H1 (cell line): ENCODE results near the gene EAPP. TPM values are rescaled to one million over a fixed set of nuclear protein-coding genes. Genes with fewer than 3 reads are reported as not detected.

ENCODE experiments used
- CTCF ChIA-PET: fragments of 300-600 bp; sonication (Branson Sonifier 250); formaldehyde crosslinking; loops from one replicate; lab custom pipeline; 2021; ENCODE audit not compliant: partially characterized antibody; lab: Charles Lee
- POLR2A ChIA-PET: fragments of 300-600 bp; sonication (Branson Sonifier 250); formaldehyde crosslinking; loops from one replicate; lab custom pipeline; 2021; ENCODE audit warnings: inconsistent platforms; ENCODE audit not compliant: partially characterized antibody; lab: Charles Lee
- DNase-seq, 2 experiments: peaks; one replicate each; pipeline versions ENCODE4 v3.0.0 to v3.0.0-alpha.2; 2010 to 2022; ENCODE audit warnings: low spot score in 2 of 2, low read depth in 1 of 2, mixed read lengths in 1 of 2
- FAIRE-seq: peaks from 2 replicates; lab custom pipeline; 2011; peaks lifted over from hg19 to GRCh38; lab: Jason Lieb, UNC
- H2AFZ ChIP-seq: 2 replicates; pipeline ENCODE4 v1.8.1; 2012; ENCODE audit warnings: low read length, inconsistent platforms
- H2AK5ac ChIP-seq: 2 replicates; pipeline ENCODE4 v1.6.1; 2013; ENCODE audit warnings: low read depth, low read length
- H2BK120ac ChIP-seq: replicated peaks from 2 replicates; pipeline ENCODE3; 2013; ENCODE audit warnings: low read depth, low read length, inconsistent platforms
- H2BK12ac ChIP-seq: 2 replicates; pipeline ENCODE4 v1.6.1; 2013; ENCODE audit warnings: low read depth, low read length
- H2BK15ac ChIP-seq: 2 replicates; pipeline ENCODE4 v1.6.1; 2013; ENCODE audit warnings: low read length
- H2BK20ac ChIP-seq: 2 replicates; pipeline ENCODE4 v1.6.1; 2013; ENCODE audit warnings: low read length
- H2BK5ac ChIP-seq: 2 replicates; pipeline ENCODE4 v1.6.1; 2013; ENCODE audit warnings: low read depth, low read length
- H3K14ac ChIP-seq: 2 replicates; pipeline ENCODE4 v1.6.1; 2013; ENCODE audit warnings: inconsistent platforms; ENCODE audit not compliant: insufficient read length
- H3K18ac ChIP-seq: 2 replicates; pipeline ENCODE4 v1.6.1; 2013; ENCODE audit warnings: low read length; ENCODE audit errors: extremely low read depth
- H3K23ac ChIP-seq: 2 replicates; pipeline ENCODE4 v1.6.1; 2013; ENCODE audit warnings: inconsistent platforms; ENCODE audit not compliant: insufficient read length
- H3K23me2 ChIP-seq: 2 replicates; pipeline ENCODE4 v1.6.1; 2013; ENCODE audit warnings: low read depth, low read length
- H3K27ac ChIP-seq: 2 replicates; pipeline ENCODE4 v1.6.1; 2011; ENCODE audit warnings: low read depth, low read length, inconsistent platforms
- H3K27me3 ChIP-seq, 4 experiments: replicated peaks in 1 of 4; 1 replicate in 1 of 4; 2 replicates in 3 of 4; pipeline versions ENCODE4 v1.6.1 to v1.8.1; 2011 to 2013; ENCODE audit warnings: low read length in 3 of 4, mild to moderate bottlenecking in 3 of 4, inconsistent platforms in 2 of 4, mixed read lengths in 2 of 4, moderate library complexity in 1 of 4; ENCODE audit not compliant: control insufficient read depth in 3 of 4, insufficient read depth in 3 of 4; ENCODE audit errors: extremely low read depth in 1 of 4
- H3K36me3 ChIP-seq, 4 experiments: 2 replicates each; pipeline versions ENCODE4 v1.6.1 to v1.8.1; 2011 to 2013; ENCODE audit warnings: mild to moderate bottlenecking in 4 of 4, low read length in 3 of 4, moderate library complexity in 2 of 4, control low read depth in 1 of 4, inconsistent platforms in 1 of 4; ENCODE audit not compliant: insufficient read depth in 4 of 4, control insufficient read depth in 2 of 4
- H3K4ac ChIP-seq: replicated peaks from 2 replicates; pipeline ENCODE3; 2013; ENCODE audit warnings: low read length, low read depth, mixed read lengths, inconsistent platforms; ENCODE audit not compliant: insufficient read length
- H3K4me1 ChIP-seq, 4 experiments: replicated peaks in 1 of 4; 1 replicate in 1 of 4; 2 replicates in 3 of 4; pipeline versions ENCODE4 v1.6.1 to v1.8.1; 2011 to 2013; ENCODE audit warnings: low read length in 3 of 4, inconsistent platforms in 2 of 4, mixed read lengths in 1 of 4; ENCODE audit not compliant: insufficient read depth in 4 of 4, control insufficient read depth in 3 of 4
- H3K4me2 ChIP-seq, 2 experiments: 2 replicates each; pipeline versions ENCODE4 v1.6.1 to v1.8.1; 2011 to 2013; ENCODE audit warnings: low read depth in 2 of 2, low read length in 2 of 2, control low read depth in 1 of 2, inconsistent platforms in 1 of 2, mild to moderate bottlenecking in 1 of 2; ENCODE audit not compliant: insufficient read depth in 1 of 2
- H3K4me3 ChIP-seq, 4 experiments: fragments of 200-600, 300-600 bp in 1 of 4; sonication (generic), shearing (Covaris generic), sonication (Bioruptor Twin) in 1 of 4; 2 replicates each; pipeline versions ENCODE4 v1.5.1 to v1.8.1; 2011 to 2016; ENCODE audit warnings: low read length in 4 of 4, low read depth in 3 of 4, control low read depth in 2 of 4, inconsistent platforms in 2 of 4, mild to moderate bottlenecking in 2 of 4, mixed read lengths in 1 of 4, moderate library complexity in 1 of 4; ENCODE audit not compliant: insufficient read depth in 2 of 4; ENCODE audit errors: extremely low read depth in 1 of 4
- H3K56ac ChIP-seq: replicated peaks from 2 replicates; pipeline ENCODE3; 2013; ENCODE audit warnings: low read depth, mild to moderate bottlenecking, mixed read lengths, low read length, inconsistent platforms; ENCODE audit not compliant: insufficient read length
- H3K79me1 ChIP-seq: 2 replicates; pipeline ENCODE4 v1.6.1; 2013; ENCODE audit warnings: low read depth, low read length, control low read depth
- H3K79me2 ChIP-seq, 2 experiments: 2 replicates each; pipeline versions ENCODE4 v1.6.1 to v1.8.1; 2012 to 2013; ENCODE audit warnings: low read length in 2 of 2, mild to moderate bottlenecking in 2 of 2, inconsistent platforms in 1 of 2; ENCODE audit not compliant: insufficient read depth in 2 of 2, control insufficient read depth in 1 of 2
- H3K9ac ChIP-seq, 4 experiments: replicated peaks in 1 of 4; 1 replicate in 1 of 4; 2 replicates in 3 of 4; pipeline versions ENCODE4 v1.6.1 to v1.8.1; 2011 to 2013; ENCODE audit warnings: low read depth in 3 of 4, low read length in 3 of 4, control low read depth in 2 of 4, mild to moderate bottlenecking in 2 of 4, moderate library complexity in 2 of 4, inconsistent platforms in 1 of 4; ENCODE audit errors: extremely low read depth in 1 of 4
- H3K9me3 ChIP-seq, 2 experiments: 2 replicates each; pipeline versions ENCODE4 v1.6.1 to v1.8.1; 2012 to 2013; ENCODE audit warnings: mild to moderate bottlenecking in 2 of 2, moderate library complexity in 2 of 2, control low read depth in 1 of 2, inconsistent platforms in 1 of 2, low read depth in 1 of 2, low read length in 1 of 2, mixed read lengths in 1 of 2; ENCODE audit not compliant: insufficient read depth in 2 of 2
- H4K20me1 ChIP-seq, 2 experiments: replicated peaks in 1 of 2; 2 replicates each; pipeline versions ENCODE3 to v1.8.1; 2011 to 2013; ENCODE audit warnings: inconsistent platforms in 2 of 2, low read length in 2 of 2, mild to moderate bottlenecking in 1 of 2; ENCODE audit not compliant: insufficient read depth in 2 of 2, control insufficient read depth in 1 of 2
- H4K5ac ChIP-seq: 2 replicates; pipeline ENCODE4 v1.6.1; 2013; ENCODE audit warnings: low read length, low read depth, mixed read lengths, inconsistent platforms; ENCODE audit not compliant: insufficient read length
- H4K8ac ChIP-seq: 2 replicates; pipeline ENCODE4 v1.8.0; 2013; ENCODE audit warnings: mild to moderate bottlenecking, moderate library complexity, low read length, inconsistent platforms; ENCODE audit not compliant: insufficient read depth; ENCODE audit errors: extremely low read depth
- H4K91ac ChIP-seq: replicated peaks from 2 replicates; pipeline ENCODE3; 2013; ENCODE audit warnings: low read length, mixed read lengths, inconsistent platforms; ENCODE audit not compliant: insufficient read length
- KDM1A ChIP-seq: fragments of 200-600, 300-600 bp; sonication (generic); IDR thresholded peaks from 2 replicates; pipeline ENCODE4 v1.7.1; 2016; ENCODE audit warnings: mild to moderate bottlenecking, low read length, borderline replicate concordance
- NRF1 ChIP-seq: IDR thresholded peaks from 2 replicates; pipeline ENCODE4 v1.6.1; 2011; ENCODE audit warnings: mild to moderate bottlenecking, low read depth, low read length, improper control_type of control experiment
- SIX5 ChIP-seq: IDR thresholded peaks from 2 replicates; pipeline ENCODE4 v1.6.1; 2011; ENCODE audit warnings: mild to moderate bottlenecking, low read depth, low read length
- TEAD4 ChIP-seq: IDR thresholded peaks from 2 replicates; pipeline ENCODE4 v1.6.1; 2012; ENCODE audit warnings: low read depth, low read length, inconsistent platforms, mixed read lengths
- WGBS, 2 experiments: shearing (Covaris generic) in 1 of 2; methylation state at CpG; one replicate each; pipeline versions ENCODE4 v1.1.6 to v1.1.7; 2013 to 2015; ENCODE audit warnings: low lambda C conversion rate in 2 of 2, mixed read lengths in 2 of 2, inconsistent platforms in 1 of 2, low coverage in 1 of 2, missing lambda C conversion rate in 1 of 2; ENCODE audit not compliant: insufficient replicate concordance in 2 of 2, insufficient coverage in 1 of 2, insufficient read length in 1 of 2; ENCODE audit errors: extremely low coverage in 1 of 2, missing lambda C conversion rate in 1 of 2; 5-methylcytosine and 5-hydroxymethylcytosine counted together
- polyA plus RNA-seq, 7 experiments: library from polyadenylated mRNA; depleted of rRNA in 3 of 7; stranded (reverse) in 5 of 7; unstranded in 2 of 7; fragments of >200 nt in 5 of 7; fragments of 200-250 nt in 2 of 7; gene quantifications; 1 replicate in 5 of 7; 2 replicates in 1 of 7; 4 replicates in 1 of 7; pipeline versions ENCODE4 v1.2.1 to v1.2.3, GENCODE V29; 2011 to 2013; ENCODE audit warnings: missing spikeins in 2 of 7, mixed read lengths in 2 of 7
- total RNA-seq: library from RNA; stranded (reverse); fragmentation: NEBNext Ultra II Directional; extraction: Animal tissue kit (Norgen Biotek cat#: 25700); gene quantifications from 2 replicates; pipeline ENCODE4 v1.2.1, GENCODE V29; 2021

Gene EAPP
- total and polyA plus RNA-seq, 2 of the 8 experiments (the other 6 are each of a cell fraction or from before 2014, with no cell fraction given) = 18.3 to 28.7 TPM

DNA sequence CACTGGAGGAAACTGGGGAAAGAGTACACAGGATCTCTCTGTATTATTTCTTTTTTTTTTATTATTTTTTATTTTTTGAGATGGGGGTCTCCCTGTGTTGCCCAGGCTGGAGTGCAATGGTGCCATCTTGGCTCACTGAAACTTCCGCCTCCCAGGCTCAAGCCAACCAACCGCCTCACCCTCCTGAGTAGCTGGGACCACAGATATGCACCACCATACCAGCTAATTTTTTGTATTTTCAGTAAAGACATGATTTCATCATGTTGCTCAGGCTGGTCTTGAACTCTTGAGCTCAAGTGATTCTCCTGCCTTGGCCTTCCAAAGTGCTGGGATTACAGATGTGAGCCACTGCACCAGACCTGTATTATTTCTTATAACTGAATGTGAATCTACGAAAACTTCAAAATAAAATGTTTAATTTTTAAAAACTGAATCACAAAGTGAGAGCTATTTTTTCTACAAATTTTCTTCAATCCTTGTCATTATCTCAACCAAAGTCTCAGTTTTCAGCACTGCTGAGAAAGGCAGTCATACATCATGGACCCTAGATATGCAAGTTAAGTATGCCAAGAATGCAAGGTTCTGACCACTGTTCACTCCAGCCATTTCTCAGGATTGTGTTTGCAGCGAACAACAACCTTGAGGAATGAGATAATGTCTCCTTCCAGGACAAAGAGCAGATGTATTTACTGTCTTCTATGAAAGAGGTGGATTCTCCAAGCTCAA lies 2.4 kb downstream of the EAPP start:
- Histone ChIP-seq H2BK120ac (no peak overlapping the region), H2BK15ac (no peak overlapping the region), H2BK20ac (no peak overlapping the region), H4K20me1 (peaks cover 0 to 2% of the 10 kb centered on the region in 2 experiments), H2AK5ac (no peak overlapping the region), H3K14ac (no peak overlapping the region), H4K5ac (no peak overlapping the region), H3K23ac (no peak overlapping the region), H3K79me2 (peaks cover 3 to 24% of the 10 kb centered on the region in 2 experiments; a peak in 2 of 4 replicates), H3K56ac (no peak overlapping the region), H3K23me2 (no peaks in the 10 kb centered on the region), H2AFZ (no peak overlapping the region), H4K91ac (no peak overlapping the region), H3K4me1 (no peaks in the 10 kb centered on the region; a peak in 2 of 7 replicates), H3K4me3 (no peak overlapping the region), H4K8ac (no peak overlapping the region), H3K27ac (no peak overlapping the region), H2BK5ac (peak overlapping the region; percentile 30; the same call in 1 of the 2 replicates), H3K18ac (no peak overlapping the region), H3K9ac (0 out of 7 replicates have a peak overlapping the region, but pooled peaks of 1 of the 4 experiments have one; percentile 11), H3K27me3 (no peaks in the 10 kb centered on the region), H3K4ac (no peak overlapping the region), H3K9me3 (no peaks in the 10 kb centered on the region), H3K36me3 (peaks cover 0 to 13% (median 7%) of the 10 kb centered on the region in 4 experiments; a peak in 4 of 8 replicates), H2BK12ac (no peak overlapping the region), H3K4me2 (no peak overlapping the region), H3K79me1 (no peaks in the 10 kb centered on the region)
- FAIRE-seq = no peak
- no peak for DNase-seq
- TF ChIP-seq TEAD4 = peak; percentile 24; the same call in 1 of the 2 replicates
- TF ChIP-seq SIX5 = no peak
- no peak for TF ChIP-seq NRF1
- TF ChIP-seq KDM1A = no peak
- ChIA-PET POLR2A (interaction anchor here (1.0 to 1.9 kb wide), 2 partner anchors 89 to 205 kb away, joined by 3 to 5 read pairs; no protein-coding TSS in a partner anchor), CTCF (interaction anchor here (0.6 to 1.6 kb wide), 7 partner anchors 8 to 1417 kb away, joined by 3 to 4 read pairs (median 3); no protein-coding TSS in a partner anchor)
- 93% methylated on average over 4 of the region's 4 CpGs; no CpG with 5 or more reads in 1 of the 2 experiments for WGBS, 2 experiments
